Kidney epithelial cell (primary cell): ENCODE data around the gene PPP2R3B. TPM values are rescaled to one million over a fixed set of nuclear protein-coding genes. Genes with fewer than 3 reads are reported as not detected.

Experiments
- DNase-seq: peaks from one replicate; pipeline ENCODE4 v3.0.0-alpha.2; 2010; ENCODE audit warnings: low read depth
- H3K27me3 ChIP-seq: 2 replicates; pipeline ENCODE4 v1.6.0; 2011; ENCODE audit warnings: low read length; ENCODE audit not compliant: control insufficient read depth, insufficient read depth
- H3K36me3 ChIP-seq: 2 replicates; pipeline ENCODE4 v1.5.1; 2011; ENCODE audit warnings: low read length; ENCODE audit not compliant: control insufficient read depth, insufficient read depth
- H3K4me3 ChIP-seq: 2 replicates; pipeline ENCODE4 v1.5.1; 2011; ENCODE audit warnings: low read depth, mild to moderate bottlenecking, control low read depth, low read length
- total RNA-seq: library from RNA; depleted of rRNA; stranded (reverse); fragments of >200 nt; gene quantifications from 2 replicates; pipeline ENCODE4 v1.2.3, GENCODE V29; 2015
- TF ChIP-seq, protein P1 (sequence below): IDR thresholded peaks from 2 replicates; pipeline ENCODE4 v1.5.1; 2011; ENCODE audit warnings: mild to moderate bottlenecking, moderate library complexity, low read length, control low read depth, inconsistent platforms; ENCODE audit not compliant: insufficient read depth, poor library complexity, severe bottlenecking

PPP2R3B gene
- total RNA-seq, 1 donor from 2014 or later, result 17.7 TPM

DNA sequence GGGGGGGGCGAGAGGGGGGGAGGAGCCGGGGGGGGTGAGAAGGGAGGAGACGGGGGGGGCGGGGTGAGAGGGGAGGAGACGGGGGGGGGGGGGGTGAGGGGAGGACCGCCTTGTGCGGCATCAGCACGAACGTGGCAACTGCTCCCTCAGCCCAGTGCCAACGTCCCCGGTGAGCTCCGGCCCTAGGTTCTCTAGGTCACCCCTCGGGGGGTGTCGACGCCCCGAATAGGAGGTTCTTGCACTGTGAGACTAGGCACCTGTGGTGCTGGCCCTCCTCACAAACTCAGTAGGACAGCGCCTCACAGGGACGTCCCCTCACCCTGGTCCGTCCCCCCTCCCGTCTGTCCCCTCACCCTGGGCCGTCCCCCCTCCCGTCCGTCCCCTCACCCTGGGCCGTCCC, 46.6 kb downstream of the PPP2R3B start:
- no peaks in the 10 kb centered on the region for H3K36me3 ChIP-seq
- no peak for DNase-seq

DNA sequence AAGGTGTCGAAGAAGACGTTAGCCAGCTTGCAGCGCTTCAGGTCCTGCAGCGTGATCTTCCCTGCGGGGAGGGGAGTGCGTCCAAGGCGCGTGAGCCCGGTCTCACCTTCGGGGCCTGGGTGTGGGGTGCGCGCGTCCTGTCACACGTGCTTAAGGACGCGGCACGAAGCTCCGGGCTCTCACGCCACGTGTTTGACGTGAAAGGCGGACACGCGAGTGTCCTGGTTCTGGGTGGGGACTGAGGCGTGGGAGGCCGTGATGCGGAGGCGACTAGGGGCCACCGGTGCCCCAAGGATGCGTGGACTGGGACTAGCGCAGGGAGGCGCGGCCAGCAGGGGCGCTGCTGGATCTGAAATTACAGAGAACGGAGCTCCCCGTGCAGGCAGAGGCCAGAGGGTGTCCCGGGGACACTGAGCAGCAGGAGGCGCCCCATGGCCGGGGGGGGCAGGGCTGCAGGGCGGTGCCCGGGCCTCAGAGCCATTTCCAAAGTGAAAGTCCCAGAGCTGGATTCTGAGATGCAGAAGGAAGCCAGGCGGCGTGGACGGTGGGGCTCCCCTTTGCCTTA, 47.8 kb downstream of the PPP2R3B start:
- TF ChIP-seq, protein P1, sequence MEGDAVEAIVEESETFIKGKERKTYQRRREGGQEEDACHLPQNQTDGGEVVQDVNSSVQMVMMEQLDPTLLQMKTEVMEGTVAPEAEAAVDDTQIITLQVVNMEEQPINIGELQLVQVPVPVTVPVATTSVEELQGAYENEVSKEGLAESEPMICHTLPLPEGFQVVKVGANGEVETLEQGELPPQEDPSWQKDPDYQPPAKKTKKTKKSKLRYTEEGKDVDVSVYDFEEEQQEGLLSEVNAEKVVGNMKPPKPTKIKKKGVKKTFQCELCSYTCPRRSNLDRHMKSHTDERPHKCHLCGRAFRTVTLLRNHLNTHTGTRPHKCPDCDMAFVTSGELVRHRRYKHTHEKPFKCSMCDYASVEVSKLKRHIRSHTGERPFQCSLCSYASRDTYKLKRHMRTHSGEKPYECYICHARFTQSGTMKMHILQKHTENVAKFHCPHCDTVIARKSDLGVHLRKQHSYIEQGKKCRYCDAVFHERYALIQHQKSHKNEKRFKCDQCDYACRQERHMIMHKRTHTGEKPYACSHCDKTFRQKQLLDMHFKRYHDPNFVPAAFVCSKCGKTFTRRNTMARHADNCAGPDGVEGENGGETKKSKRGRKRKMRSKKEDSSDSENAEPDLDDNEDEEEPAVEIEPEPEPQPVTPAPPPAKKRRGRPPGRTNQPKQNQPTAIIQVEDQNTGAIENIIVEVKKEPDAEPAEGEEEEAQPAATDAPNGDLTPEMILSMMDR, result no peak
- no peaks in the 10 kb centered on the region for H3K36me3 ChIP-seq

More for the DNA sequence above, 46.6 kb downstream of the PPP2R3B start:
- Histone ChIP-seq H3K4me3 (no peak overlapping the region), H3K27me3 (no peaks in the 10 kb centered on the region)
- TF ChIP-seq, protein P1, result no peak

DNA sequence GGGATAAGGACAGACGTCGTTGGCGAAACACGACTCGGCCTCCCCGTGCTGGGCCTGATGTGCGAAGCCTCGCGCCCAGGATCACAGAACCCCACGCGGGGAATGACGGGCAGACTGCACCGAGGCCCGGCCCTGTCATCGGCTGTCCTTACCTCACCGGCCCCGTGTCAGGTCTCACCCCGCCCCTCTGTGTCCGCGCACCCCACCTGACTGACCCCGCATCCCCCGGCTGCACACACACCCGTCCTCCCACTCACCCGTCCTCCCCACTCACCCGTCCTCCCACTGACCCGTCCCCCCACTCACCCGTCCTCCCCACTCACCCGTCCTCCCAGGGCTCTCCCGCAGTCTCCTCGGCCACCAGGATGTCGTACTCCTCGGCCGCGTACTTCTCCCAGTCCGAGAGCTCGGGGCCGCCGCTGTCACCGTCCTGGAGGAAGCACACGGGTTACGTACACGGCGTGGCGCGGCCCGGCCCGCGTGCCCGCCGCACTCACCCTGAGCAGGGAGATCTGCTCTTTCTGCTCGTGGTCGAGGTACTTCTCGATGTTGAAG, 48.3 kb downstream of the PPP2R3B start:
- DNase-seq, result no peak
- no peaks in the 10 kb centered on the region for H3K27me3 ChIP-seq
- no peaks in the 10 kb centered on the region for H3K36me3 ChIP-seq
- TF ChIP-seq, protein P1, result no peak
- H3K4me3 ChIP-seq, result no peak overlapping the region

More for the DNA sequence above, 47.8 kb downstream of the PPP2R3B start:
- no peak for DNase-seq
- H3K27me3 ChIP-seq, result no peaks in the 10 kb centered on the region
- H3K4me3 ChIP-seq, result no peak overlapping the region

DNA sequence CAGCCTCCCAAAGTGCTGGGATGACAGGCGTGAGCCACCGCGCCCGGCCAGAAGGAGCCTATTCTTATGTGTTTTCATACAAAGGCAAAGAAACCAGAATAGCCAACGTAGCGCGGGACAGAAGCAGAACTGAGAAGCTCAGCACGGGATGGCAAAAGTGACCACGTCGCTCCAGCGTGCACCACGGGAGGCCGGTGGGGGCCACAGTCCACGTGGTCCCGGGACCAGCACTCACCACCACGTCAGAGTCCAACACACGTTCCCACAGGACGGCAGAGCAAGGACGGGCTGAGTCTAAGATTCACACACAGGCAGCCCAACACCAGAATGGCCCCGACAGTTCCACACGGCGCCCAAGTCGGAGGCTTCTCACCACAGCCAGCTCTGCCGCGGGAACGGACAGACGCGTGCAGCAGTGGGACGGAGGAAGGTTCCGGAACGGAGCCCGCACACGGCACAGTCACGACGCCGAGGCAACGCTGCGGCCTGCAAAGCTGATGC, 49.3 kb downstream of the PPP2R3B start:
- TF ChIP-seq, protein P1, result no peak
- no peaks in the 10 kb centered on the region for H3K27me3 ChIP-seq

DNA sequence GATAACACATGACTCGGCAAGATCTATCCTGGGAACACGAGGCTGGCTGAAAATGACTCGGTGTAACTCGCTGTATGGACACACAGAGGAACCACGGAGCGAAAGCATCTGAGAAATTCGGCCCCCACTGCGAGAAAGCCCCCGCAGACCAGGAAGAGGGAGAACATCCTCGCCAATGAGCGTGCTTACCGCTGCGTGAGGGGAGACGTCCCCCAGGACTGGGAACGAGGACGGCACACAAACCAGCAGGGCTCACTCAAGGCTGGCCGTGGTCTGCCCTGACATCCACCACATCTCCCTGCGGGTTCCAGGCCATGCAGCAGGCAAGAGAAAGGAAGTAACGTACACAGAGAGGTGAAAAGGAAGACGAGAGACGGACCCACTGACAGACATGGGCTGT, 50.5 kb downstream of the PPP2R3B start:
- H3K36me3 ChIP-seq, result no peaks in the 10 kb centered on the region

More for the DNA sequence above, 49.3 kb downstream of the PPP2R3B start:
- no peak for DNase-seq
- H3K36me3 ChIP-seq, result no peaks in the 10 kb centered on the region
- no peak overlapping the region for H3K4me3 ChIP-seq

More for the DNA sequence above, 50.5 kb downstream of the PPP2R3B start:
- no peak for DNase-seq
- Histone ChIP-seq H3K4me3 (no peak overlapping the region), H3K27me3 (peaks cover 9% of the 10 kb centered on the region)
- TF ChIP-seq, protein P1, result no peak
